ENCODE measurements around the gene CLMN. TPM values are rescaled to one million over a fixed set of nuclear protein-coding genes. Genes with fewer than 3 reads are reported as not detected.
A peak's percentile ranks its signal among the peaks of the same experiment; 100 is the strongest.

CLMN gene, protein sequence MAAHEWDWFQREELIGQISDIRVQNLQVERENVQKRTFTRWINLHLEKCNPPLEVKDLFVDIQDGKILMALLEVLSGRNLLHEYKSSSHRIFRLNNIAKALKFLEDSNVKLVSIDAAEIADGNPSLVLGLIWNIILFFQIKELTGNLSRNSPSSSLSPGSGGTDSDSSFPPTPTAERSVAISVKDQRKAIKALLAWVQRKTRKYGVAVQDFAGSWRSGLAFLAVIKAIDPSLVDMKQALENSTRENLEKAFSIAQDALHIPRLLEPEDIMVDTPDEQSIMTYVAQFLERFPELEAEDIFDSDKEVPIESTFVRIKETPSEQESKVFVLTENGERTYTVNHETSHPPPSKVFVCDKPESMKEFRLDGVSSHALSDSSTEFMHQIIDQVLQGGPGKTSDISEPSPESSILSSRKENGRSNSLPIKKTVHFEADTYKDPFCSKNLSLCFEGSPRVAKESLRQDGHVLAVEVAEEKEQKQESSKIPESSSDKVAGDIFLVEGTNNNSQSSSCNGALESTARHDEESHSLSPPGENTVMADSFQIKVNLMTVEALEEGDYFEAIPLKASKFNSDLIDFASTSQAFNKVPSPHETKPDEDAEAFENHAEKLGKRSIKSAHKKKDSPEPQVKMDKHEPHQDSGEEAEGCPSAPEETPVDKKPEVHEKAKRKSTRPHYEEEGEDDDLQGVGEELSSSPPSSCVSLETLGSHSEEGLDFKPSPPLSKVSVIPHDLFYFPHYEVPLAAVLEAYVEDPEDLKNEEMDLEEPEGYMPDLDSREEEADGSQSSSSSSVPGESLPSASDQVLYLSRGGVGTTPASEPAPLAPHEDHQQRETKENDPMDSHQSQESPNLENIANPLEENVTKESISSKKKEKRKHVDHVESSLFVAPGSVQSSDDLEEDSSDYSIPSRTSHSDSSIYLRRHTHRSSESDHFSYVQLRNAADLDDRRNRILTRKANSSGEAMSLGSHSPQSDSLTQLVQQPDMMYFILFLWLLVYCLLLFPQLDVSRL
- 0.71 and 2.8 TPM in 2 replicates for total RNA-seq (2014; rRNA removed; shearing (Covaris generic))

DNA sequence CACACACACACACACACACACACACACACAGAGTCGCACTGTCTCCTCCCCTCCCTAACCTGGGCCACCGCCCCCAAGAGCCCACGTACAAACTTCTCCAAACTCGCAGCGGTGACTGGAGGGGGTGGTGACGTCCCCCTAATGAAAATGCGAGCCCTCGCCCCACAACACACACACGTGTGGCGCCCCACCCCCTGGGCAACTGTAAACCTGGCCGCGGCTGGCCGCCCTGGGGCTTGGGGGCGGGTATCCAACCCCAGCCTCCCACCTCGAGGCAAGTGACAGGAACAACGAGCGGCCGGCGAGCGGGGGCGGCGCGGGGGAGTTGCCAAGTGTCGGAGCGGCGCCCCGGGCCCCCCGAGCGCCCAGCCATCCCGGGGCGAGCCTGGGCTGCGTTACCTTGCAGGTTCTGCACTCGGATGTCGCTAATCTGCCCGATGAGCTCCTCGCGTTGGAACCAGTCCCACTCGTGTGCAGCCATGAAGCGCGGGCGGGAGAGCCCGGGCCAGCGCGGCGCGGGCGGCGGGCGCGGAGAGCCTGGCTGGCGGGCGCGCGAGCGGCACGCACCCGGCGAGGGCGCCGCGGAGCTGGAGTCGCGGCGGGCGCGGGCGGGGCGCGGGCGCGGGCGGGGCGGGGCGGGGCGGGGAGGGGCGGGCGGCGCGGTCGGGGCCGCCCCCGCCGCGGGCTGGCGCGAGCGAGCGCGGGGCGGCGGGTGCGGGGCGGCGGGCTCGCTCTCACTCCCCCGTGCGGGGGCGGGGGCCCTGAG is at the start of gene CLMN:
CLMN (minus strand) TSS at position 597 of the 766 bp plus-strand sequence; CDS start at position 481, 116 bp downstream.
- no peak for DNase-seq (ENCODE audit: low read depth)

DNA sequence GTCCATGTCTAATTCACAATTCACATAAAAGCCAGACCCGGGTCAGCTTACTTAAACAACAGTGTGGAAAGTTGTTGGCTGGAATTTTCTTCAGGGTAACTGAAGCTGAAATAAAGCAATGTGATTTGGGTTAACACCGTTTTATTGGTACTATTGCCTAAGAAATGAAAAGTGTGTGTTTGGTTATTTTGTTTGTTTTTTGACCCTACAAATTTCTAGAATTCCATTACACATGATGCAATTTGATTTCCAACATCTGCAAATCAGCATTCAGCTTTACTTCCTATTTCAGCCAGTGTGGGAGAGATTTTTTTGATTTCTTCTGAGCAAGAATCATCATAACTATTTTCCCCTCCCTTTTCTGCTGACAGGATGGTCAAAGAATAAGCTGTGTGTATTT is 45.7 kb upstream of the CLMN start:
- no peak for DNase-seq (ENCODE audit: low read depth)

DNA sequence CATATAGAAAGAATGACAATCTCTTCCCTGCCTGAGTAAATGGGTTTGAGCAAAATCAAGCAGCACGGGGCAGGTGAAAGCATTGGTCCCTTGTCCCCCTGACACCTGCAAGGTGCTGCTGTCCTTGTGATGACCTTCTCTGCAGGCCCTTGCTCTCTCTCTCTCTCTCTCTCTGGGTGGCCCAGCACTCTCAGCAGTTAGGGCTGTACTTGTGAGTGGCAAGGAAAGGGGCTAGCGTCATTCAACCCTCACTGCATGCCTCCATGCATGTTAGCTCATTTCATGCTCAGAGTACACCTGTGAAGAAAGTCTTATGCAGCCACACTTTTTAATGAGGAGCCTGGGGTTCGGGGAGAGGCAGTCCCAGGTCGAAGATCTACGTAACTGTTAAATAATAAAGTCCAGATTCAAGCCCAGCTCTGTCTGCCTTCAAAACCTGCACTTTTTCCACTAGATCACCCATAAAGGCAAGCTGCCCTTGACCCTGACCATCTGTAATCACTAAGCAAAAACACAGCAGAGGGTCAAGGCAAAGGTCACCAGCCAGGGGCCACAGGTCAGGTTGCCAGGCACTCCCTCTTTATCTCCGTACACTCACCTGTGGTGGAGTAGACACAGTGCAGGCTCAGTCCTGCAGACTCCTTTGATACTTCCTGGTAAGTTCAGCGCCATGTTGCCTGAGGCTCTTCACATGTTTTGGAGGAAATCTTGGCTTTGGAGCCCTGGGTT is 44.9 kb upstream of the CLMN start:
- no peak for DNase-seq (ENCODE audit: low read depth)

DNA sequence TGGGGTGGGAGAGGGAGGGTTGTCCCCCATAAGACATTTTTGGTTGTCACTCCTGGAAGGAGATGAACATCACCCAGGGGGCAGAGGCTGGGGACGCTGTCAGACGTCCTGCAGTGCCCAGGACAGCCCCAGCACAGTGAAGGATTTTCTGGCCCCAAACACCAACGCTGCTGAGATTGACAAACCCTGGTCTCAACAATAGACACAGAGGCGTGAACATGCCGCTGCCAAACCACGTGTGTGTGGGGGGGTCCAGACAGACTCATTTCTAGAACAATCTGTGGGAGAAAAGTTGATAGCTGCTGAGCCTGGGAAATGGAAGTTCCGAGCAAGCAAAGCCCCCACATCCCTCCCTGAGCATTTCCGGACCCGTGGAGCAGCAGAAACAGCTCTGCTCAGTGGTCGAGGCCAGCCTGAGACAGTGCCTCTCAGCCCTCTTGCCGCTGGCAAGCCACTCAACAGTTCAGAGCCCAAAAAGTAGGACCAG is 43.8 kb upstream of the CLMN start:
- no peak for DNase-seq (ENCODE audit: low read depth)

DNA sequence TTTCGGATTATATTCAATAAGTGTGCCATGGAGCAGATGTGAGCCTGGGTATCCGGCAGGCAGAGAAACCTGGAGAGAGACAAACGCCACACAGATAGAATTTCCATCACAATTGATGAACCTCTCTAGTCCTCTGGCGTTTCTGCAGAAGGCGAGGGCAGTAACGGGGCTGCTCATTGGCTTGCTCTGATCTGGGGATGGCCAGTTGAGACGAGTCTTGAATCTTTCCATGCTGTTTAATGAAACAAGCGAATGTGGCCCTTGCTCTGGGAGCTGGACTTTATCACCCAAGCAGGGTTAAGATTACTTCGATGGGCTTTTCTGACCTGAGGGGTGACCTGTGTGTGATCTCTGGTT is 42.4 kb upstream of the CLMN start:
- no peak for DNase-seq (ENCODE audit: low read depth)

DNA sequence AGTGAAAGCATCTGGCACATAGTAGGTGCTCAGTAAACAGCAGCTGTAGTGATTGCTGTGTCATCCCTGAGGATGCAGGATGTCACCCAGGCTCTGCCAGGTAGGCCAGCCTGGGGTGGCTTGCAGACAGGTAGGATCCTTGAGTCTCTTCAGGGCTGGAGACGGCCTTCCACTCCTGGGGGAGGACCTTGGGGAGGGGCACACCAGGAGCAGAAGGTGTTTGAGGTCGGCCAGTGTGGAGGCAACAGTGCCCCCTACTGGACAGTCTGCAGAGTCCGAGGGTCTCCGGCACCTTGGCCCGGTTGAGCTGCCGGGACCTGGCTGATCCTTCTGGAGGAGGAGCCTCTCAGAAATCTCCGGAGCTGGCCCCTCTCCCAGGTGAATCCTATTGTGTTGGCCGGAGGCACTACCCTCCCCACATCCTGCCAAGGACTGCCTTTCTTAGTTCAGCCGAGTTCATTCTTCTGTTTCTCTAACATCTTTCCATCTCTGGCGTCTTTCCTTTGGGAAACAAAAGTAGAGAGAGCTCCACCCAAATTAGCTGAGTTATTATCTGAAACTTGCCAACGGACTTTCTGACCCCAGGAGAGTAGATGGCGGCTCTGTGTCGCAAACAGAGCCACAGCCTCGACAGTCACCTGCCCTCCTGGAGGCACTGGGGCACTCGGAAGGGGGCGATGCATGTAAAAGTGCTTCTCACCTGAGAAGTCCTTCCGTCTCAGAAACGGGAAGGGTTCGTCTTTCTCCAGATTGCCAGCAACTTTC is 41.8 kb upstream of the CLMN start:
- DNase-seq (ENCODE audit: low read depth), result no peak

DNA sequence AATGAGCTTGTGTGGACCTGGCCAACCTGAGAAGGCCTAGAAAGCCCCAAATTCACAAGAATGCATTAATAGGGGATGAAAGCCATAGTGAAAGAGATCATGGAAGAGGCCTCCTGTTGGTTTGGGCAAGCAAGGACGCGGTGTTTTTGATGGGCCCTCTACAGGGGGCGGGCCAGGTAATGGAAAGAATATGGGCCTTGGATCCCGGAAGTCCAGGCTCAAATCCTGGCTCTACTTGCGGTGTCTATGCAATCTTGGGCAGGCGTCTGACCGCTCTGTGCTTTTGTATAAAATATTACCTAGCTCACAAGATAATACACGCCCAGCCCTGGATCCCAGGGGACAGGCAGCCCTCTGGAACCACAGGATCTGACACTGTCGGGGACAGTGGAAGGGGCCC is 41.1 kb upstream of the CLMN start:
- no peak for DNase-seq (ENCODE audit: low read depth)

DNA sequence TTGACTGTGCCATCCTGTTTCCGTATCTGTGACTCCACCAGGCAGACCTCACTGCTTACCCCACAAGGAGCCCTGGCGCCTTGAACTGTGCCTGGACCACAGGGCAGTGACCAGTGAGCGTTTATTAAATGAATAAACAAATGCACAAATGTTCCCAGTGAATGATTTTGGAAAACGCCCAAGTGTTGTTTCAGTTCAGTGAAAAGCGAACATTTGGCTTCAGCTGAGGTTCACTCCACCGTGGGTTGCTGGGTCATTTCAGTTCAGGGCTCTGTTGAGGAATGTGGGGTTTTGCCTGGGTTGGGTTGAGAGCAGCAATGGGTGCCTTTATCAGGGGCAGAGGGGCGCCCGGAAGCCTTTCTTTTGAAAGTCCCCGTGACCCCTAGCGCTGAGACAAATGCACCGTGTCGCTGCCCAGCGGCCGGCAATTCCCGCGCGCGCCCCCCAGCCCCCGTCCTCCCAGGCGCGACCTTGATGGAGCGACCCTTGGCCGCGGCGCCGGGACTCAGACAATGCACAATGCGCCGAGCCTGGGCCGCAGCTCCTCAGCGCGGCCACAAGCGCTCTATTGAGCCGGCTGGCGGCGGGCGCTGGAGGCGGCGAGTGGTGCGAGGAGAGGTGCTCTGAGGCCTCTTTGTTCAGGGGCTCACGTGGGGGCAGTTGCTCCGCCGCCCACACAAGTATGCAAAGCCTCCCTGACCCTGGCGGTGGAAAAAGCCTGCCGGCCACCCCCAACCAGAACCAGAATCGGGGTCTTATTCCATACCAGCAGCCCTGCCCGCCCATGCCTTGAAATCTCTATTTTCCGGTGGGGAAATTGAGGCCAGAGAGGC is 40.5 kb upstream of the CLMN start:
- DNase-seq (ENCODE audit: low read depth), result no peak

DNA sequence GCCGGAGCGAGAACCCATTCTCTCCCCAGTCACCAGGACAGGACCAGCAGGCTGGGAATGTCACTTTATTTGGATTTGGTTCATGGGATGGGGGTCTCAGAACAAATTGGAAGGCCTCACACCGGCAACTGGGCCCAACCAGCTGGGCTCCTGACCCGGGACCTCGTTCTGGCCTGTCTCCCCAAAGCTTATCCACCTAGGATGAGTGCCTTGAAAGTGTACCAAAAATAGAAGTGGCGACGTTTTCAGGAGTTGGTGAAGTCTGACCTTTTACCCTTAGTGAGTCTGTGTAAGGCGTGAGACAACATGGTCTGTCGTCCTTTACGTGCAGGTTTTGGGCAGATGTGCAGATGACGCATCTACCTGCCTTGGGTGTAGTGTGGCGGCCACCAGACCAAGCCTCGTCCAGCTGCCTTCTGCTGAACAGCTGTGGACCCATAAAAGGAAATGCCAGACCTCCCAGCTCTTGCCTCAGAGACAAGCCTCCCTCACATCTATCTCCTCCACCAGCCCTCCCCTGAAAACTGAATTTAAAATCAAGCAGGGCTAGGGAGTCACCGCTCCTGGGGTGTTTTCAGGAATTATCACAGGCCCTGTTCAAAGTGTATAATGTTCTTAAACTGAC is 36.6 kb upstream of the CLMN start:
- DNase-seq (ENCODE audit: low read depth), result no peak

DNA sequence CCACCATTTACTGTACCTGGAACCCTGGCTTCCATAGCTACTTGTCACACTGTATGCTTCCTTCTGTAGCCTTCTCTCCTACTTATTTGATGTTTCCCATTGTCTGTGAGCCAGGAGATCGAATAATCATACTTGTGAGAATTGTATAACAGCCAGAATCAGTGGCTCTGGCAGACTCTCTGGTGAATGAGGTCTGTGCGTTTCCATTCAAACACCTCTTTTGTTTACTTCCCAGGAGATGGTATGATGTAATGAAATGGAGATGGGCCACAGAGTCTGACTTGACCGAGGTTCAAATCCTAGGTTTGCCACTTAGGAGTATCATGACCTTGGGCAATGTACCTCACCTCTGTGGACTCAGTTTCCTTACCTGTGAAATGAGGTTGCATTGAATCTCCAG is 35.7 kb upstream of the CLMN start:
- DNase-seq (ENCODE audit: low read depth), result no peak

DNA sequence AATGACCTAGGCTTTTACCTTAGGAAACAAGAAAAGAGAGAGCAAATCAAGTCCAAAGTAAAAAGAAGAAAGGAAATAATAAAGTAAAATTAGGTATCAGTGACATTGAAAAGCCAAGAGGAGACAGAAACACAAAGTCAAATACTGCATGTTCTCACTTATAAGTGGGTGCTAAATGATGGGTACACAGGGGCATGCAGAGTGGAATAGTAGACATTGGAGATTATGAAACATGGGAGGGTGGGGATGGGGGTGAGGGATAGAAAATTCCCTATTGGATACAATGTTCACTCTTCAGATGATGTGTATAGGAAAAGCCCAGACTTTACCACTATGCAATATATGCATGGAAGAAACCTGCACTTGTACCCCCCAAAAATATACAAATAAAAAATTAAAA is 35.1 kb upstream of the CLMN start:
- no peak for DNase-seq (ENCODE audit: low read depth)

DNA sequence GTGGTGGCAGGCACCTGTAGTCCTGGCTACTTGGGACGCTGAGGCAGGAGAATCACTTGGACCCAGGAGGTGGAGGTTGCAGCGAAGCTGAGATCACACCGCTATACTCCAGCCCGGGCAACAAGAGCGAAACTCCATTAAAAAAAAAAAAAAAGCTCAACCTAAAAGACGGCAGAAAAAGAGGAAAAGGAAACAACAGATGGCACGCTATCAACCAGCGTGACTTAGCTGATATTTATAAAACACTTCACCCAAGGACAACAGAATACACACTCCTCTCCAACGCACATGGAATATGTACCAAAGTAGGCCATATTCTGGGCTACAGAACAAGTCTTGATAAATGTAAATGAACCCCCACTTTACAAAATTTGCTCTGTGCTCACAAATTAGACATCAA is 34.0 kb upstream of the CLMN start:
- DNase-seq (ENCODE audit: low read depth), result no peak

DNA sequence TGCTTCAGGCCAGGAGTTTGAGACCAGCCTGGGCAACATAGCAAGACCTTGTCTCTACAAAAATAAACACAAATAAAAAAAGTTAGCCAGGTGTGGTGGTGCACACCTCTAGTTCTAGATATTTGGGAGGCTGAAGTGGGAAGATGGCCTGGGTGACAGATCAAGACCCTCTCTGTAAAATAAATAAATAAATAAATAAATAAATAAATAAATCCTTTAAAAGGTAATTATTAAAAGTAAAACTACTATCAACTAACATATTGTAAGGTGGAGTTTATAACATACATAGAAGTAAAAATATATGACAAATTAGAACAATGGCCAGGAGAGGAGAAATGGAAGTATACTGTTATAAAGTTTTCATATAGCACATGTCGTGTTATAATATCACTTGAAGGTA is 33.3 kb upstream of the CLMN start:
- no peak for DNase-seq (ENCODE audit: low read depth)

DNA sequence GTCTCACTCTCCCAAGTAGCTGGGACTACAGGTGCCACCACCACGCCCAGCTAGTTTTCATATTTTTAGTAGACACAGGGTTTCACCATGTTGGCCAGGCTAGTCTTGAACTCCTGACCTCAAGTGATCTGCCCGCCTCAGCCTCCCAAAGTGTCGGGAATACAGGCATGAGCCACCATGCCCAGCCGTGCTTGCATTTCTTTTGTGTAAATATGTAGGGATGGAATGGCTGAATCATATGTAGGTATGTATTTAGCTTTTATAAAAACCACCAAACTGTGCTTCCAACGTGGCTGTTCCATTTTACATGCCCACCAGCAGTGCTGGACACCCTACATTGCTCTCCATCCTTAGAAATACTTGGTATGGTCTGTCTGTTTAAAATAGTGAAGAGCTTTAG is 32.8 kb upstream of the CLMN start:
- no peak for DNase-seq (ENCODE audit: low read depth)

DNA sequence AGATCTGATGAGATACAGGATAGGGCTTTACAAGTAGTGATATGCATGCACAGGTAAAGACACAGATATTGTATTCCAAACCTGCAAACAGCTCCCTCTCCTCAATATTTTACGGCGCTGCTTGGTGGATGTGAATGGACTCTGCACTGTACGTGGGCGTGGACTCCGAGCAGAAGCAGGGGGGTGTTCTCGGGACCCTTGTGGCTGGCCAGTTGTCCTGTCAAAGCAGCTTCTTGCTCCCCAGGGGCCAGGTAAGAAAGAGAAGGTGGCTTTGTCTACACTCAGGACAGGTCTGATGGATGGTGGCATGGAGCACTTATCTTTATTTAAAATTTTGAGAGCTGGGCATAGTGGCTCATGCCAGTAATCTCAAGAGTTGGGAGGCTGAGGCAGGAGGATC is 29.5 kb upstream of the CLMN start:
- no peak for DNase-seq (ENCODE audit: low read depth)

DNA sequence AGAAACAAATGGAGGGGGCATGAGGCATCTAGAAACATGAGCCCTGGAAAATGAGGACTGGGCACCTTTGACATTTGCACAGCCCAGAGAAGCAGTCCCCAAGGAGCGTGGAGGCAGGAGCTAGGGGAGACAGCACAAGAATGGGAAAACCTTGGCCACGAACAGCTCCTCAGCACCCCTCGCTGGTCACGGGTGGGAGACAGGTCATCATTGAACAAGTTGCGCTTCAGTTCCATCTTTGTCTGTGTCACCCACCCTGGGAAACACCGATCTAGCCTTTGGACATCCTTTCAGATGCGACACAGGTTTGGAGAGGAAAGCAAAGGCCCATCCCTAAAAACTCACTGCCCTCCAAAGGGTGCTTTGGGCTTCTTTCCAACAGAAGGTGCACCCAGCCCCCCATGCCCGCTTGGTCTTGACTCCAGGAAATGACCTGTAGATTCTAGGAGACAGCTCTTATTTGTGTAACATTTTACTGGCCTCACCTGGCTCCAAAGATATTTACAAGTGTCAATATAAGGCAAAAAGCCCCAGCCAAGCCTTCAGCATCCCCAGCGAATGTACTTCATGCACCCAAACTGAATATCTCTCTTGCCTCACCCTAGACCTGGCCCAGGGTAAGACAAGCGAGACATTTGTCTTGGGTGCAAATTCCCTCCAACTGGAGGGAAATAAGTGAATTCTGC is 28.8 kb upstream of the CLMN start:
- DNase-seq (ENCODE audit: low read depth), result no peak

DNA sequence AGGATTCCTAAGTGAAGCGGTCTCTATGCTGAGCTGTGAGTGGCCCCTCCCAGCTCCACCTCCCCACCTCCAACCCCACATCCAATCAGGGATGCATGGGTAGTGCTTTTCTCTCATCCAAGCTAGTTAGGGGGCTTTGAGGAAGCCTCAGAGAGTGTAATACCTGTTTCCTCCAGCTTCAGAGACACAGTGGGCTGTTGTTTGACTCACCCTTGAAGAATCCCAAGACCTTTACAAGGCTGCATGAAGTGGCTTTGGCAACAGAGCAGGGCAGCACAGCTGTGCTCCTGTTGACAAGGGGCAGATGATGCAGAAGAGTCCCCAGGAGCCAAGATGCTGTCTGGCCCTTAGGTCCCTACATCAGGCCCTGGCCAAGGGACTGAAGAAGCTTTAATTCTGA is 27.1 kb upstream of the CLMN start:
- DNase-seq (ENCODE audit: low read depth), result peak; percentile 32

DNA sequence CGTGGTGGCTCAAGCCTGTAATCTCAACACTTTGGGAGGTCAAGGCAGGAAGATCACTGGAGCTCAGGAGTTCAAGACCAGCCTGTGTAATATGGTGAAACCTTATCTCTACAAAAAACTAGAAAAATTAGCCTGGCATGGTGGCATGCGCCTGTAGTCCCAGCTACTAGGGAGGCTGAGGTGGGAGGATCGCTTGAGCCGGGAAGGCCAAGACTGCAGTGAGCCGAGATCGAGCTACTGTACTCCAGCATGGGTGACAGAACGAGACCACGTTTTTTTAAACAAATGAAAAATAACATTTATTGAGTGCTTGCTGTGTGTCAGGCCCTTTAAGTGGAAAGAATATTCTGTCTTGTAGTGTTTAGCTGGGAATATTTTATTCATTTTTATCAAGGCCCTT is 26.6 kb upstream of the CLMN start:
- DNase-seq (ENCODE audit: low read depth), result no peak

Measured in M059J (cell line).